ENCODE measurements around the gene MCHR2.
A peak's percentile ranks its signal among the peaks of the same experiment; 100 is the strongest.

The MCHR2 gene

GRCh38 chr6:99946005-99946404 is 48.0 kb downstream of the MCHR2 start:
- Histone ChIP-seq H3K9ac (ENCODE audit: low read length) (no peak overlapping the region), H2BK15ac (ENCODE audit: low read depth, poor library complexity, severe bottlenecking) (no peak overlapping the region), H3K27ac (ENCODE audit: low read length, poor library complexity, severe bottlenecking) (no peak overlapping the region), H4K8ac (ENCODE audit: low read length) (no peak overlapping the region), H3K14ac (ENCODE audit: low read length in 2 of 2) (no peak overlapping the region), H3K9me3 (ENCODE audit: control insufficient read depth, low read length) (no peaks in the 10 kb centered on the region), H2BK5ac (ENCODE audit: low read depth, low read length, poor library complexity, severe bottlenecking) (no peak overlapping the region), H4K91ac (ENCODE audit: low read length) (no peak overlapping the region), H2AFZ (ENCODE audit: low read depth, low read length) (no peak overlapping the region), H3K23ac (ENCODE audit: low read length in 2 of 2) (no peak overlapping the region), H3K4me3 (ENCODE audit: insufficient read depth in 1 of 2, low read depth in 1 of 2, low read length in 2 of 2) (no peak overlapping the region), H3K4me2 (ENCODE audit: low read length, poor library complexity, severe bottlenecking) (no peak overlapping the region), H2AK5ac (ENCODE audit: low read length, severe bottlenecking) (no peak overlapping the region), H3K4me1 (ENCODE audit: control insufficient read depth, insufficient read depth, low read depth, low read length) (no peaks in the 10 kb centered on the region), H3K18ac (ENCODE audit: low read depth in 1 of 2, low read length in 2 of 2) (no peak overlapping the region), H3K27me3 (ENCODE audit: control insufficient read depth in 1 of 2, insufficient read depth in 1 of 2, low read length in 2 of 2) (no peaks in the 10 kb centered on the region), H3K79me1 (replicated peaks; ENCODE audit: low read length, poor library complexity, severe bottlenecking) (no peaks in the 10 kb centered on the region), H3K36me3 (ENCODE audit: control insufficient read depth in 1 of 2, insufficient read depth in 2 of 2, low read depth in 1 of 2, low read length in 2 of 2) (no peaks in the 10 kb centered on the region), H3K4ac (ENCODE audit: low read depth in 1 of 2, low read length in 2 of 2) (no peak overlapping the region), H2BK120ac (ENCODE audit: low read depth, low read length) (no peak overlapping the region), H2BK12ac (ENCODE audit: low read length in 2 of 2) (no peak overlapping the region)
- WGBS: 100% methylated on average over 1 of the region's 2 CpGs
- DNase-seq: no peak

GRCh38 chr6:99943846-99944245 is 50.2 kb downstream of the MCHR2 start:
- Histone ChIP-seq H3K14ac (ENCODE audit: low read length in 2 of 2) (no peak overlapping the region), H3K9me3 (ENCODE audit: control insufficient read depth, low read length) (no peaks in the 10 kb centered on the region), H4K8ac (ENCODE audit: low read length) (no peak overlapping the region), H3K18ac (ENCODE audit: low read depth in 1 of 2, low read length in 2 of 2) (no peak overlapping the region), H3K79me1 (replicated peaks; ENCODE audit: low read length, poor library complexity, severe bottlenecking) (no peaks in the 10 kb centered on the region), H2AFZ (ENCODE audit: low read depth, low read length) (no peak overlapping the region), H3K4me1 (ENCODE audit: control insufficient read depth, insufficient read depth, low read depth, low read length) (no peaks in the 10 kb centered on the region), H3K4me2 (ENCODE audit: low read length, poor library complexity, severe bottlenecking) (no peak overlapping the region), H3K9ac (ENCODE audit: low read length) (no peak overlapping the region), H2BK15ac (ENCODE audit: low read depth, poor library complexity, severe bottlenecking) (no peak overlapping the region), H2BK12ac (ENCODE audit: low read length in 2 of 2) (no peak overlapping the region), H3K4me3 (ENCODE audit: insufficient read depth in 1 of 2, low read depth in 1 of 2, low read length in 2 of 2) (no peak overlapping the region), H3K27ac (ENCODE audit: low read length, poor library complexity, severe bottlenecking) (no peak overlapping the region), H3K23ac (ENCODE audit: low read length in 2 of 2) (no peak overlapping the region), H2AK5ac (ENCODE audit: low read length, severe bottlenecking) (no peak overlapping the region), H2BK120ac (ENCODE audit: low read depth, low read length) (no peak overlapping the region), H3K36me3 (ENCODE audit: control insufficient read depth in 1 of 2, insufficient read depth in 2 of 2, low read depth in 1 of 2, low read length in 2 of 2) (no peaks in the 10 kb centered on the region), H4K91ac (ENCODE audit: low read length) (no peak overlapping the region), H3K27me3 (ENCODE audit: control insufficient read depth in 1 of 2, insufficient read depth in 1 of 2, low read length in 2 of 2) (no peaks in the 10 kb centered on the region), H2BK5ac (ENCODE audit: low read depth, low read length, poor library complexity, severe bottlenecking) (no peak overlapping the region), H3K4ac (ENCODE audit: low read depth in 1 of 2, low read length in 2 of 2) (no peak overlapping the region)
- no peak for DNase-seq

GRCh38 chr6:99940582-99940981 is 53.4 kb downstream of the MCHR2 start:
- Histone ChIP-seq H3K4me1 (ENCODE audit: control insufficient read depth, insufficient read depth, low read depth, low read length) (no peaks in the 10 kb centered on the region), H2BK12ac (ENCODE audit: low read length in 2 of 2) (no peak overlapping the region), H2AK5ac (ENCODE audit: low read length, severe bottlenecking) (no peak overlapping the region), H3K18ac (ENCODE audit: low read depth in 1 of 2, low read length in 2 of 2) (no peak overlapping the region), H3K4me3 (ENCODE audit: insufficient read depth in 1 of 2, low read depth in 1 of 2, low read length in 2 of 2) (no peak overlapping the region), H3K27ac (ENCODE audit: low read length, poor library complexity, severe bottlenecking) (no peak overlapping the region), H3K4me2 (ENCODE audit: low read length, poor library complexity, severe bottlenecking) (no peak overlapping the region), H2BK120ac (ENCODE audit: low read depth, low read length) (no peak overlapping the region), H3K23ac (ENCODE audit: low read length in 2 of 2) (no peak overlapping the region), H2AFZ (ENCODE audit: low read depth, low read length) (no peak overlapping the region), H2BK15ac (ENCODE audit: low read depth, poor library complexity, severe bottlenecking) (no peak overlapping the region), H3K27me3 (ENCODE audit: control insufficient read depth in 1 of 2, insufficient read depth in 1 of 2, low read length in 2 of 2) (no peaks in the 10 kb centered on the region), H3K79me1 (replicated peaks; ENCODE audit: low read length, poor library complexity, severe bottlenecking) (no peaks in the 10 kb centered on the region), H2BK5ac (ENCODE audit: low read depth, low read length, poor library complexity, severe bottlenecking) (no peak overlapping the region), H3K4ac (ENCODE audit: low read depth in 1 of 2, low read length in 2 of 2) (no peak overlapping the region), H4K91ac (ENCODE audit: low read length) (no peak overlapping the region), H3K14ac (ENCODE audit: low read length in 2 of 2) (no peak overlapping the region), H4K8ac (ENCODE audit: low read length) (no peak overlapping the region), H3K9me3 (ENCODE audit: control insufficient read depth, low read length) (no peaks in the 10 kb centered on the region), H3K9ac (ENCODE audit: low read length) (no peak overlapping the region), H3K36me3 (ENCODE audit: control insufficient read depth in 1 of 2, insufficient read depth in 2 of 2, low read depth in 1 of 2, low read length in 2 of 2) (no peaks in the 10 kb centered on the region)
- 94% methylated on average over 1 of the region's 2 CpGs for WGBS
- no peak for DNase-seq

- Histone ChIP-seq H3K4me2 (ENCODE audit: low read length, poor library complexity, severe bottlenecking) (no peak overlapping the region), H3K79me1 (replicated peaks; ENCODE audit: low read length, poor library complexity, severe bottlenecking) (no peaks in the 10 kb centered on the region), H2AFZ (ENCODE audit: low read depth, low read length) (no peak overlapping the region), H3K9me3 (ENCODE audit: control insufficient read depth, low read length) (no peaks in the 10 kb centered on the region), H3K23ac (ENCODE audit: low read length in 2 of 2) (no peak overlapping the region), H3K18ac (ENCODE audit: low read depth in 1 of 2, low read length in 2 of 2) (no peak overlapping the region), H3K4me3 (ENCODE audit: insufficient read depth in 1 of 2, low read depth in 1 of 2, low read length in 2 of 2) (no peak overlapping the region), H2BK12ac (ENCODE audit: low read length in 2 of 2) (no peak overlapping the region), H3K27ac (ENCODE audit: low read length, poor library complexity, severe bottlenecking) (peak overlapping the region; percentile 47), H3K9ac (ENCODE audit: low read length) (peak overlapping the region; percentile 53), H3K27me3 (ENCODE audit: control insufficient read depth in 1 of 2, insufficient read depth in 1 of 2, low read length in 2 of 2) (no peaks in the 10 kb centered on the region), H3K4me1 (ENCODE audit: control insufficient read depth, insufficient read depth, low read depth, low read length) (no peaks in the 10 kb centered on the region), H3K14ac (ENCODE audit: low read length in 2 of 2) (no peak overlapping the region), H3K4ac (ENCODE audit: low read depth in 1 of 2, low read length in 2 of 2) (no peak overlapping the region), H2BK120ac (ENCODE audit: low read depth, low read length) (no peak overlapping the region), H4K8ac (ENCODE audit: low read length) (no peak overlapping the region), H4K91ac (ENCODE audit: low read length) (no peak overlapping the region), H3K36me3 (ENCODE audit: control insufficient read depth in 1 of 2, insufficient read depth in 2 of 2, low read depth in 1 of 2, low read length in 2 of 2) (no peaks in the 10 kb centered on the region), H2BK15ac (ENCODE audit: low read depth, poor library complexity, severe bottlenecking) (no peak overlapping the region), H2AK5ac (ENCODE audit: low read length, severe bottlenecking) (no peak overlapping the region), H2BK5ac (ENCODE audit: low read depth, low read length, poor library complexity, severe bottlenecking) (no peak overlapping the region)
- DNase-seq: peak; percentile 28
These were observed 60.9 kb downstream of the MCHR2 start for GRCh38 chr6:99933129-99933528.
